Right forelimb (tissue), 1 donor: Measurements from ENCODE around the gene CGB8.
"Not testable (repeated sequence)": the region's sequence is repeated elsewhere in the genome, so short reads cannot be mapped to it uniquely, and the experiment has no call there.

Experiments
- DNase-seq: peaks from one replicate; pipeline ENCODE4 v3.0.0-alpha.2; 2018

Gene CGB8

GRCh38 chr19:49029749-49030148 lies 19.2 kb downstream of the CGB8 start:
- DNase-seq = not testable (repeated sequence)

GRCh38 chr19:49028686-49029085 lies 20.2 kb downstream of the CGB8 start:
- not testable (repeated sequence) for DNase-seq

- DNase-seq = not testable (repeated sequence)
Observed at GRCh38 chr19:49025599-49025998, 23.3 kb downstream of the CGB8 start.

GRCh38 chr19:49025088-49025487 lies 23.8 kb downstream of the CGB8 start:
- DNase-seq = not testable (repeated sequence)

GRCh38 chr19:49024233-49024632 lies 24.7 kb downstream of the CGB8 start, which contains the start of gene CGB3:
TSS of gene CGB3 (minus strand) at chr19:49024333. CDS start at chr19:49023971, 362 bp downstream.
- not testable (repeated sequence) for DNase-seq

- no peak for DNase-seq
Observed at GRCh38 chr19:49022116-49022515, 26.8 kb downstream of the CGB8 start.

- DNase-seq = no peak
Observed at GRCh38 chr19:49020931-49021895, 27.7 kb downstream of the CGB8 start.

- DNase-seq = no peak
Observed at GRCh38 chr19:49020342-49020741, 28.6 kb downstream of the CGB8 start.

- DNase-seq = no peak
Observed at GRCh38 chr19:49019242-49019932, 29.5 kb downstream of the CGB8 start.

GRCh38 chr19:49018388-49019241 lies 30.3 kb downstream of the CGB8 start:
- DNase-seq = not testable (repeated sequence)

- DNase-seq = peak; percentile 60
Observed at GRCh38 chr19:49017666-49018351, 31.1 kb downstream of the CGB8 start.

- no peak for DNase-seq
Observed at GRCh38 chr19:49017041-49017665, 31.8 kb downstream of the CGB8 start, which contains the start of gene LHB. TSS of gene LHB (minus strand) at chr19:49017091. CDS start at chr19:49017081, 10 bp downstream.

- DNase-seq = no peak
Observed at GRCh38 chr19:49016067-49016839, 32.7 kb downstream of the CGB8 start.

GRCh38 chr19:49014870-49015255 lies 34.0 kb downstream of the CGB8 start:
- DNase-seq = no peak

- no peak for DNase-seq
Observed at GRCh38 chr19:49014123-49014869, 34.6 kb downstream of the CGB8 start.

GRCh38 chr19:49011194-49011593 lies 37.7 kb downstream of the CGB8 start:
- no peak for DNase-seq

- DNase-seq = no peak
Observed at GRCh38 chr19:49010453-49010852, 38.5 kb downstream of the CGB8 start.

GRCh38 chr19:49009828-49010227 lies 39.1 kb downstream of the CGB8 start:
- DNase-seq = no peak

- no peak for DNase-seq
Observed at GRCh38 chr19:49006905-49007304, 42.0 kb downstream of the CGB8 start.
